Erythroblast (primary cell): Measurements from ENCODE around the gene CEBPA.

Experiments
- DNase-seq, 2 experiments: peaks; one replicate each; lab custom pipeline; 2025; lab: John Stamatoyannopoulos, UW
- GATA1 ChIP-seq: IDR thresholded peaks from 2 replicates; pipeline ENCODE4 v1.6.1; 2011; ENCODE audit warnings: low read depth, mild to moderate bottlenecking, control low read depth, low read length, moderate library complexity
- POLR2A ChIP-seq: IDR thresholded peaks from 2 replicates; pipeline ENCODE4 v1.6.1; 2011; ENCODE audit warnings: mild to moderate bottlenecking, low read length

The CEBPA gene

GRCh38 chr19:33291623-33292534, 10.5 kb downstream of the CEBPA start:
- TF ChIP-seq GATA1 (no peak), POLR2A (no peak)
- no peak for DNase-seq

- DNase-seq: no peak
- TF ChIP-seq POLR2A: no peak
- TF ChIP-seq GATA1: no peak
Measured at GRCh38 chr19:33290956-33291622, 11.2 kb downstream of the CEBPA start.

- TF ChIP-seq GATA1: no peak
- no peak for TF ChIP-seq POLR2A
- no peak for DNase-seq
Measured at GRCh38 chr19:33290082-33290815, 12.1 kb downstream of the CEBPA start.

- no peak for DNase-seq
Measured at GRCh38 chr19:33289261-33289660, 13.1 kb downstream of the CEBPA start.

GRCh38 chr19:33288666-33289065, 13.7 kb downstream of the CEBPA start:
- TF ChIP-seq GATA1 (no peak), POLR2A (no peak)

More at GRCh38 chr19:33289261-33289660, 13.1 kb downstream of the CEBPA start:
- TF ChIP-seq POLR2A (no peak), GATA1 (no peak)

GRCh38 chr19:33287927-33288326, 14.4 kb downstream of the CEBPA start:
- no peak for DNase-seq
- no peak for TF ChIP-seq POLR2A
- no peak for TF ChIP-seq GATA1

More at GRCh38 chr19:33288666-33289065, 13.7 kb downstream of the CEBPA start:
- no peak for DNase-seq

GRCh38 chr19:33287438-33287837, 14.9 kb downstream of the CEBPA start:
- DNase-seq: no peak
- TF ChIP-seq GATA1: no peak
- no peak for TF ChIP-seq POLR2A

- TF ChIP-seq POLR2A (no peak), GATA1 (no peak)
- no peak for DNase-seq
Measured at GRCh38 chr19:33286899-33287298, 15.4 kb downstream of the CEBPA start.

GRCh38 chr19:33285441-33285927, 16.9 kb downstream of the CEBPA start:
- DNase-seq: no peak
- TF ChIP-seq GATA1 (no peak), POLR2A (no peak)

- DNase-seq: no peak
- TF ChIP-seq POLR2A (no peak), GATA1 (no peak)
Measured at GRCh38 chr19:33284756-33285155, 17.6 kb downstream of the CEBPA start.

GRCh38 chr19:33284146-33284643, 18.1 kb downstream of the CEBPA start:
- TF ChIP-seq POLR2A: no peak
- no peak for TF ChIP-seq GATA1
- DNase-seq: no peak

- TF ChIP-seq GATA1 (no peak), POLR2A (no peak)
- no peak for DNase-seq
Measured at GRCh38 chr19:33283589-33283988, 18.7 kb downstream of the CEBPA start.

GRCh38 chr19:33282036-33282671, 20.2 kb downstream of the CEBPA start:
- TF ChIP-seq POLR2A: no peak
- TF ChIP-seq GATA1: no peak
- DNase-seq: no peak
